Left renal pelvis (tissue), 4 donors: Measurements from ENCODE around the gene BTBD19. TPM values are rescaled to one million over a fixed set of nuclear protein-coding genes. Genes with fewer than 3 reads are reported as not detected.

ENCODE experiments used
- DNase-seq, 4 donors: peaks; one replicate each; pipeline ENCODE4 v3.0.0-alpha.2; 2013; ENCODE audit warnings: low read depth in 4 of 4, low spot score in 3 of 4
- polyA plus RNA-seq, 4 donors: library from polyadenylated mRNA; unstranded; fragments of 120-200 nt; gene quantifications; one replicate each; pipeline ENCODE4 v1.2.1, GENCODE V29; 2013; ENCODE audit not compliant: insufficient read length in 4 of 4

Gene BTBD19
- polyA plus RNA-seq, 4 donors = 9.5 to 19.3 (median 12.7) TPM

GRCh38 chr1:44851308-44851707 lies 43.0 kb downstream of the BTBD19 start:
- no peak for DNase-seq

GRCh38 chr1:44853201-44853600 lies 44.9 kb downstream of the BTBD19 start:
- DNase-seq = no peak

- DNase-seq = no peak
These were observed 46.6 kb downstream of the BTBD19 start for GRCh38 chr1:44854970-44855369.

- DNase-seq = no peak
These were observed 47.4 kb downstream of the BTBD19 start for GRCh38 chr1:44855742-44856141.

GRCh38 chr1:44857446-44857845 lies 49.1 kb downstream of the BTBD19 start:
- DNase-seq = no peak

- no peak for DNase-seq
These were observed 52.0 kb downstream of the BTBD19 start for GRCh38 chr1:44860331-44860730.

GRCh38 chr1:44860891-44861425 lies 52.6 kb downstream of the BTBD19 start:
- no peak for DNase-seq

- no peak for DNase-seq
These were observed 54.6 kb downstream of the BTBD19 start for GRCh38 chr1:44862829-44863401.

Other genes starting within 250 kb of the BTBD19 start
- gene TMEM53, start 134.0 kb upstream of the BTBD19 start, polyA plus RNA-seq = 10 to 100 TPM in 2 of 4 donors, 1 to 10 TPM in 2; 8.0 to 13.0 (median 11.1) TPM
- 1 to 10 TPM; 1.5 to 9.6 (median 7.1) TPM for gene ARMH1, start 133.8 kb upstream of the BTBD19 start, polyA plus RNA-seq
- gene RNU5D-1, start 77.4 kb upstream of the BTBD19 start, polyA plus RNA-seq = not detected
- 10 to 100 TPM; 20.3 to 29.5 (median 24.4) TPM for gene KIF2C, start 68.7 kb upstream of the BTBD19 start, polyA plus RNA-seq
- 1,000 to 10,000 TPM; 2,208 to 2,473 (median 2,326) TPM for gene RPS8, start 33.0 kb upstream of the BTBD19 start, polyA plus RNA-seq
- gene BEST4, start 20.4 kb upstream of the BTBD19 start, polyA plus RNA-seq = 1 to 10 TPM in 1 of 4 donors, under 1 TPM in 3; 0.50 to 1.0 (median 0.69) TPM
- 10 to 100 TPM in 1 of 4 donors, 1 to 10 TPM in 3; 5.9 to 16.1 (median 7.3) TPM for gene PLK3, start 8.1 kb upstream of the BTBD19 start, polyA plus RNA-seq
- under 1 TPM in 1 of 4 donors, not detected in 3; 0.30 TPM for gene DYNLT4, start 1.2 kb upstream of the BTBD19 start, polyA plus RNA-seq
- gene PTCH2, start 34.7 kb downstream of the BTBD19 start, polyA plus RNA-seq = 10 to 100 TPM in 1 of 4 donors, 1 to 10 TPM in 3; 4.2 to 11.6 (median 6.2) TPM
- 10 to 100 TPM; 31.6 to 37.0 (median 33.0) TPM for gene EIF2B3, start 178.1 kb downstream of the BTBD19 start, polyA plus RNA-seq
- 10 to 100 TPM; 29.1 to 35.7 (median 33.2) TPM for gene HECTD3, start 202.8 kb downstream of the BTBD19 start, polyA plus RNA-seq
- 100 to 1,000 TPM; 101 to 117 (median 104) TPM for gene UROD, start 203.7 kb downstream of the BTBD19 start, polyA plus RNA-seq